Measurements from ENCODE around the gene ST6GALNAC3. TPM values are rescaled to one million over a fixed set of nuclear protein-coding genes. Genes with fewer than 3 reads are reported as not detected.

Gene ST6GALNAC3
- polyA plus RNA-seq, 1 donor (not counting 4 experiments of a cell fraction or from before 2014, with no cell fraction given) = 0.08 TPM

GRCh38 chr1:76669131-76669530 lies 594.6 kb downstream of the ST6GALNAC3 start:
- Histone ChIP-seq H3K9ac (ENCODE audit: control insufficient read depth, extremely low read depth, insufficient read depth, low read length) (no peak overlapping the region), H3K4me1 (ENCODE audit: control insufficient read depth, extremely low read depth, insufficient read depth, low read length) (no peaks in the 10 kb centered on the region), H3K4me3 (ENCODE audit: control insufficient read depth in 2 of 3, extremely low read depth in 1 of 3, insufficient read depth in 2 of 3, low read depth in 1 of 3, low read length in 3 of 3) (no peak overlapping the region), H3K4me2 (ENCODE audit: control insufficient read depth, extremely low read depth, insufficient read depth, low read depth, low read length) (no peak overlapping the region), H3K27me3 (ENCODE audit: control insufficient read depth, extremely low read depth, insufficient read depth, low read length) (no peaks in the 10 kb centered on the region), H3K36me3 (ENCODE audit: control insufficient read depth in 2 of 2, extremely low read depth in 1 of 2, insufficient read depth in 2 of 2, low read length in 2 of 2) (no peaks in the 10 kb centered on the region), H4K20me1 (ENCODE audit: control insufficient read depth, extremely low read depth, insufficient read depth, low read length) (no peaks in the 10 kb centered on the region), H3K9me3 (ENCODE audit: control insufficient read depth, low read depth, low read length) (no peaks in the 10 kb centered on the region), H3K27ac (ENCODE audit: control insufficient read depth, insufficient read depth, low read length) (no peak overlapping the region), H2AFZ (ENCODE audit: control insufficient read depth, low read length) (no peak overlapping the region), H3K79me2 (ENCODE audit: control insufficient read depth, insufficient read depth, low read length) (no peaks in the 10 kb centered on the region), H3K9me1 (ENCODE audit: control insufficient read depth, extremely low read depth, insufficient read depth, low read length) (no peaks in the 10 kb centered on the region)
- dilution Hi-C loops (cut with MboI; ENCODE audit: extremely low pct_ligation_motif_present, low sequenced_read_pairs) = no loop called here
- DNase-seq (ENCODE audit: low read depth, low spot score) (no peak), FAIRE-seq (no peak)
- TF ChIP-seq EZH2 (IDR thresholded peaks at IDR 0.05; ENCODE audit: low read length) (no peak), CTCF (optimal IDR thresholded peaks at IDR 0.05 in 1 of 3, IDR thresholded peaks at IDR 0.05 in 1 of 3, conservative IDR thresholded peaks at IDR 0.05 in 1 of 3; ENCODE audit: extremely low read depth in 1 of 3, insufficient read depth in 2 of 3, low read length in 3 of 3) (no peak)

- Histone ChIP-seq H3K36me3 (ENCODE audit: control insufficient read depth in 2 of 2, extremely low read depth in 1 of 2, insufficient read depth in 2 of 2, low read length in 2 of 2) (no peaks in the 10 kb centered on the region), H3K9me1 (ENCODE audit: control insufficient read depth, extremely low read depth, insufficient read depth, low read length) (no peaks in the 10 kb centered on the region), H3K9me3 (ENCODE audit: control insufficient read depth, low read depth, low read length) (no peaks in the 10 kb centered on the region), H2AFZ (ENCODE audit: control insufficient read depth, low read length) (no peak overlapping the region), H3K9ac (ENCODE audit: control insufficient read depth, extremely low read depth, insufficient read depth, low read length) (no peak overlapping the region), H3K4me2 (ENCODE audit: control insufficient read depth, extremely low read depth, insufficient read depth, low read depth, low read length) (no peak overlapping the region), H4K20me1 (ENCODE audit: control insufficient read depth, extremely low read depth, insufficient read depth, low read length) (no peaks in the 10 kb centered on the region), H3K27me3 (ENCODE audit: control insufficient read depth, extremely low read depth, insufficient read depth, low read length) (no peaks in the 10 kb centered on the region), H3K79me2 (ENCODE audit: control insufficient read depth, insufficient read depth, low read length) (no peaks in the 10 kb centered on the region), H3K4me1 (ENCODE audit: control insufficient read depth, extremely low read depth, insufficient read depth, low read length) (no peaks in the 10 kb centered on the region), H3K27ac (ENCODE audit: control insufficient read depth, insufficient read depth, low read length) (no peak overlapping the region), H3K4me3 (ENCODE audit: control insufficient read depth in 2 of 3, extremely low read depth in 1 of 3, insufficient read depth in 2 of 3, low read depth in 1 of 3, low read length in 3 of 3) (no peak overlapping the region)
- DNase-seq (ENCODE audit: low read depth, low spot score) (no peak), FAIRE-seq (no peak)
- TF ChIP-seq CTCF (optimal IDR thresholded peaks at IDR 0.05 in 1 of 3, IDR thresholded peaks at IDR 0.05 in 1 of 3, conservative IDR thresholded peaks at IDR 0.05 in 1 of 3; ENCODE audit: extremely low read depth in 1 of 3, insufficient read depth in 2 of 3, low read length in 3 of 3) = no peak
- no peak for TF ChIP-seq EZH2 (IDR thresholded peaks at IDR 0.05; ENCODE audit: low read length)
- dilution Hi-C loops (cut with MboI; ENCODE audit: extremely low pct_ligation_motif_present, low sequenced_read_pairs) = no loop called here
These were observed 595.2 kb downstream of the ST6GALNAC3 start for GRCh38 chr1:76669624-76670315.

Data from keratinocyte (primary cell).